Measurements from ENCODE around the gene P2RY1.
A peak's percentile ranks its signal among the peaks of the same experiment; 100 is the strongest.
"Not testable (repeated sequence)": the region's sequence is repeated elsewhere in the genome, so short reads cannot be mapped to it uniquely, and the experiment has no call there.

P2RY1 gene

DNA sequence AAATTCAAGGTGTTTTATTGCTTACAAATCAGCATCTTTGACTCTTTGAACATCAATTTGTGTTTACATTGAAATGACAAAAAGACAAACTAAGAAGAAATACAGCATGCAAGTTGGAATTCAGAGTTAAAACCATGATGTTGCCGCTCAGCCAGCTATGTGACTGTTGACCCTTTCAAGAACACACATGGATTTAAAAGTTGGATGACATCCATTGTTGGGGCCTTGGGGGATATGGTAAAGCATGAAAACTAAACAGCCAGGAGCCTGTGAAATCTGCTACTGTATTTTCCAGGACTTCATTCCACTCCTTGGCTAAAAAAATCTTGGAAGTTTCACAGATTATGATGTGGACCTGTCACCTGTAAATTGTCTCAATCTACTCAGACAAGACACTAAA is 4.6 kb downstream of the P2RY1 start:
- no peak for DNase-seq

DNA sequence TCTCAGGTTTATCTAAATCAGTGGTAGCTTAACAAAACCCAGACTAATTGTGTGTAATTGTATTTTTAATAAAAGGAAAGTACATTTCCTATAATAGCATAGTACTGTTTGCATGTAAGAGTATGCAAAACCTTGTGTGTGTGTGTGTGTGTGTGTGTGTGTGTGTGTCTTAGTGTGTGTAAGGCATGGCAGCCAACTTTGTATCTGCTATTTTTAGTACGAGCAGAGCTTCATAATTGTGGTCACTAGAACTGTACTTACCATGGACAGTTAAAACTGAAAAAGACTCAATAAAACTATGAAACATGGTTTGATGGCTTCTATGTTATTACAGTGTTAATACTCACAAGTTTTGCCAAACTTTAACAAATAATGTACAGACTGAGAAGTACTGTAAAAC is 6.2 kb downstream of the P2RY1 start:
- DNase-seq = no peak

DNA sequence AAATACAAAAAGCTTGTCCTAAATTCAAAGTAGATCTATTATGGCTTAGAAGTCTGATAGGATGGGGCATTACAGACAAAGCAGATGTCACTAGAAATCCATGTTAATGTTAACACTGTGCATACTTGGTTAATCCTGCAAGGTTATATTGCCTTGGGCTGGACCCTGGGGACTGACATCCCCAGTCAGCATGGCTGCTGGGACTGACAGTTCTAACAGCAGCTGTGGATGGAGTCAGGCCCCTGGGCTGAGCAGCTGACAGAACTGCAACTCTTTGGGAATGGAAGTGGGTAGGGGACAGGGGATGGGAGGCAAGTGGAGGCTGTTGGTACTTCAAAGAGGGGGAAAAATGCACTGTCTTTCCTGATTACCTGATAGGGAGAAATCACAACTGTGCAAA is 7.5 kb downstream of the P2RY1 start:
- DNase-seq = no peak

DNA sequence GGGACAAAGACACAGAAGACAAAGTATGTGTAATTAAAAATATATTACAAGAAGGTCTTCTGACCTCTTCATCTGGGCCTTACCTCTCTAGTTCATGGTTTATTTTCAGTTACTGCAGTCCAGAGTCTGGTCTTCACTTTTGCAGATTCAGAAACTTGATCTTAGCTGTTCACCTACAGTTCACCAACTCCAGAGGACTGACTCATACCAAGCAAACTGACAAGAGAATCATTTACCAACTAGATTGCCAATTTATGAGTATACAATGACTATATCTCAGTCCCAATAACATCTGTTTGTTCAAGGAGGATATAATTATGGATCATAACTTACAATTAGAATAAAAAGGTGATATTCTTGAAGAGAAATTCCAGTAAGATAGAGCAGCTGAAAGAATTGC is 9.0 kb downstream of the P2RY1 start:
- DNase-seq = no peak

DNA sequence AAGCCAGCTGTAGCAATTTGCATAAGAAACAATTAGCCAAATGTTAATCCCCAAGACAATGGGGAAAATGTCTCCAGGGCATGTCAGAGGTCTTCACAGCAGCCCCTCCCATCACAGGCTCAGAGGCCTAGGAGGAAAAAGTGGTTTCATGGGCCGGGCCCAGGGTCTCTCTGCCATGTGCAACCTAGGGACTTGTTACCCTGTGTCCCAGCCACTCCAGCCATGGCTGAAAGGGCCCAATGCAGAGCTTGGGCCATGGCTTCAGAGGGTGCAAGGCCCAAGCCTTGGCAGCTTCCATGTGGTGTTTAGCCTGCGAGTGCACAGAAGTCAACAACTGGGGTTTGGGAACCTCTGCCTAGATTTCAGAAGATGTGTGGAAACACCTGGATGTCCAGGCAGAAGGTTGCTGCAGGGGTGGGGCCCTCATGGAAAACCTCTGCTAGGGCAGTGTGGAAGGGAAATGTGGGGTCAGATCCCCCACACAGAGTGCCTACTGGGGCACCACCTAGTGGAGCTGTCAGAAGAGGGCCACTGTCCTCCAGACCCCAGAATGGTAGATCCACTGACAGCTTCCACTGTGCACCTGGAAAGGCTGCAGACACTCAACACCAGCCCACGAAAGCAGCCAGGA is 11.8 kb downstream of the P2RY1 start:
- not testable (repeated sequence) for DNase-seq

DNA sequence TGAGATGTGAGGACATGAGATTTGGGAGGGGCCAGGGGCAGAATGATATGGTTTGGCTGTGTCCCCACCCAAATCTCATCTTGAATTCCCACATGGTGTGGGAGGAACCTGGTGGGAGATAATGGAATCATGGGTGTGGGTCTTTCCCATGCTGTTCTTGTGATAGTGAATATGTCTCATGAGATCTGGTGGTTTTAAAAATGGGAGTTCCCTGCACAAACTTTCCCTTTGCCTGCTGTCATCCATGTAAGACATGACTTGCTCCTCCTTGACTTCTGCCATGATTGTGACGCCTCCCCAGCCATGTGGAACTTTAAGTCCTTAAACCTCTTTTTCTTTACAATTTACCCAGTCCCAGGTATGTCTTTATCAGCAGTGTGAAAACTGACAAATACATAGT is 12.7 kb downstream of the P2RY1 start:
- not testable (repeated sequence) for DNase-seq

DNA sequence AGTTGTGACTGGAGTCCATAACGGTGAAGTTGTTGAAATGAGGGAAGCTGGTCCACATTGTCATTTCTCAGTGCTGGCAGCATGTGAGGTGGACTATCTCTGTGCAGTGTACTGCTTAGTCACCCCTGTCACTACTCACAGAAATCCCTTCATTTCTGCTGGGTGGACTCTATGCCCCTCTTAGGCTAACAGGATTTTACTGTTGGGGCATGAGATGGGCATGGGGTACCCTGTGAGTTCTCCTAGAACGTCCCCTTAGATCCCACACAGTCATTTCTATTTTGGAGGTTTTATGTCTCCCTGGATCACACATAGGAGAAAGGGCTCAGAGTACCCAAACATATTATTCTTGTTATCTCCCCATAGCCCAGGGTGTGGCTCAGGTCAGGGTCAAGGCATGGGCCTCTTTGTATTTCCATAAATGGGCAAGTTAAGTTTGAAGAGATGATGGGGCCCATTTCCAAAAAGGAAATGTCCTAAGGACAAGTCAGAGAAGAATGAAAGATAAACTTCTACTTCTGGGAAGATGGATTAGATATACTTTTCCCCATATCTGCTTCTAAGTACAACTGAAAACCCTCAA is 15.2 kb downstream of the P2RY1 start:
- no peak for DNase-seq

DNA sequence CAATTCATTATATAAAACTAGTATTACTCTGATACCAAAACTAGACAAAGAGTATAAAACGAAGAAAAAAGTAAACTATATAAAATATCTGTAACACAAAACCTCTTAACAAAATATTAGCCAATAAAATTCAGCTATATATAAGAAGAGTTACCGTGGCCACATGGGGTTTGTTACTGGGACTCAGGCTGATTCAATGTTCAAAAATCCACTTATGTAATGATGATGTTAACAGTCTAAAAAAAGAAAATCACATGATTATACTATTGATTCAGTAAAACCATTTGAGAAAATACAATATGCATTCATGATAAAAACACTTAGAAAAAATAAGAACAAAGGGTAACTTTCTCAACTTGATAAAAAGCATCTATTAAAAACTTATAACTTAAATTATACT is 18.3 kb downstream of the P2RY1 start:
- DNase-seq = no peak

DNA sequence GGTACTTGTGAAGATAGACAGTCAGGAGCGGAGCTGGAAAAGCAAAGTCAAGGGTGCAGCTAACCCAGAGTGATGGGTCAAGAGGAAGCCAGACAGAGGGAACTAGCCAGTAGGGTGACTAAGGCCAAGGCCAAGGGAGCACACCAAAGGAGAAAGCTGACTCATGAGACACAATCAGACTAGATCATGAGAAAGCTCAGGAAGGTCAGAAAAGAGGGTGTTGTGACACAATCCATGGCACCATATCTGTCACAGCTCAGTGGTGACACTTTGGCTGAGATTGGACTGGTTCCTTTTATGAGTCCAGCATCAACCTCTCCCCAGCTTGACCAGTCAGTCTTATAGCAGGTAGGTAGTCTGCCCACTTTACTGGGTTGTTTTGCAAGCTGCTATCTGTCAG is 22.2 kb downstream of the P2RY1 start:
- no peak for DNase-seq

DNA sequence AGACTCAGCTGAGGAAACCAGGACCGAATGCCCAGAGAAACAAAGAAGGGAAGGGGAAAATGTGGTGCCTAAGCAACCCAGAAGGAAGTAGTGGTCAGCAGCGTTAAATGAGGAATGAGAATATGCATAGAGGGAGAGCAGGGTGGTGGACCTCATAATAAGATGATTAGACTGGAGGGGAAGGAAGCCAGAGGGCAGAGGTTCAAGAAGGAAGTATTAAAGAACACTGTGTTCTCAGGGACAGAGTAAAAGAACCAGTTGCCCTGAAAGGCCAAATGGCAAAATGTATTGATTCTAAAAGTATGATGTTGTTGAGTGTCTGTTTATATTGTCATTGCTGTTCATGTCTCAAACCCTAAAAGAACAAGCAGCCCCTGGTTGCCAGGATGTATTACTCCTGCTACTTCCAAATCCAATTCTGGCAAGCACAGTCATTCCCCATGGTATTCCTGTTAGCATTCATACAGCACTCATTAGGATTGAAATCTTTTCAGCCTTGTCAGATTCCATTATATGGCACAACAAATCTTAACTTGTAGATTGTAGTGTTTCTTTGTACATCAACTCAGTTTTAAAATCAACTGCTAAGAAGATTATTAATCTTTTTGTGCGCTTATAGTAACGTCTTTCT is 23.4 kb downstream of the P2RY1 start:
- DNase-seq = no peak

DNA sequence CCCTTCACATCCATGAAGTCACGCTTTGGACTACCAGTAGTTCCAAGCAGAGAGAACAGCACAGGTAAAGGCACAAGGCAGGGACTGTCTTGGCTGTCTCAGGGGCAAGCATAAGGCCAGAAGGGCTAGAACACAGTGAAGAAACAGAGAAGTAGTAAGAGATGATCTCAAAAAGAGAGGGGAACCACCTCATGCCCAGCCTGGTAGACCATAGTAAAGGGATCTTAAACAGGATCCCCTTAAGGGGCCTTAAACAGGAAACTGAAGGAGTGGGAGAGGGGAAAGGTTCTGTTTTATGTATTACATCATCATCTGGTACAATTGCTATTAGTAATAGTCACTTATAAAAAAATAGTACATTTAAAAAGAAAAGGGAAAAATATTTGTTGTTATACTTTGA is 25.8 kb downstream of the P2RY1 start:
- no peak for DNase-seq

DNA sequence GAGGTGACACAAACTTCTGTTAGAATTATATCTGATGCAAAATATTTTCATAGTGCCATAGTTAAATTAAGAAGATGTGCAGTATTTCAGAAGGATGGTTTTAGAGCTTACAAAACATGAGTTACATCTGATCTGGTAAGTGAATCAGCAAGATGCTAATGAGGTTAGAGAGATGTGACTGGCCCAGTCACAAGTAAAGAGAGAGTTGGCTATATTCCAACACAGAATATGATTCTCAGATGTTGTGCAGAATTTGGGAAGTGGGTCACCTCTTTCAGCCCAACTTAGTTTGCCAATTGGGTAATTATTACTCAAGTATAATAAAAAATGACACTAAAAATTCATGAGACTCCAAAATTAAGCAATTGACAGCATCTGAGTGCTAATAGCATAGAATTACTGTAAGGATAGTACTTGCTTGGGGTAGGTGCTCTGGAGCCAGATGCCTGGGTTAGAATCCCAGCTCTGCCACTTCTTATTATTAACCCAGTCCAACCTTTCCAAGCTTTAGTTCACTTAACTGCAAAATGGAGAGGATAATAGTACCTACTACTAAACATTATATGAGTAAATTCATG is 30.8 kb downstream of the P2RY1 start:
- DNase-seq = peak; percentile 45

DNA sequence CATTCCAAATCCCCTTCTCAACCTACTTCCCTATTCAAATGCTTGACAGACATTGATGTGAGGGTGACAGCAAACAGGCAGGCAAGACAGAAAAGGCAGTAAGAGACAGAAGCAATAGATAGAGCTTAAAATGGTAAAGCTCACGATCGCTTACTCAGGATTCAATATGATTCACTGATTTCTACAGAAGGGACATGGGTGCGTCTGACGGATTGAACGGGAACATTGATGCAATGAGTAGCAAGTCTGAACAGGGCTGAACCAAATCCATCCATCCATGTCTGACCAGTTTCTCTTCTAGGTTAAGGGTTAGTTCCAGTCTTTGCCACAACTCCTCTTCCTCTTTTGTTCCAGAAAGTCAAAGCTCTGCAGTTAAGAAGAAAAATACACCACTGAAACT is 35.1 kb downstream of the P2RY1 start:
- DNase-seq = no peak

DNA sequence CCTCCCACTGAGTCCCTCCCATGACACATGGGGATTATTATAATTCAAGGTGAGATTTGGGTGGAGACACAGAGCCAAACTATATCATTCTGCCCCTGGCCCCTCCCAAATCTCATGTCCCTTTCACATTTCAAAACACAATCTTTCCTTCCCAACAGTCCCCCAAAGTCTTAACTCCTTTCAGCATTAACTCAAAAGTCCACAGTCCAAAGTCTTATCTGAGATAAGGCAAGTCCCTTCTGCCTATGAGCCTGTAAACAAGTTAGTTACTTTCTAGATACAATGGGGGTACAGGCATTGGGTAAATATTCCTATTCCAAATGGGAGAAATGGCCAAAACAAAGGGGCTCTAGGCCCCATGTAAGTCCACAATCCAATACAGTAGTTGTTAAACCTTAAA is 38.4 kb downstream of the P2RY1 start:
- not testable (repeated sequence) for DNase-seq

DNA sequence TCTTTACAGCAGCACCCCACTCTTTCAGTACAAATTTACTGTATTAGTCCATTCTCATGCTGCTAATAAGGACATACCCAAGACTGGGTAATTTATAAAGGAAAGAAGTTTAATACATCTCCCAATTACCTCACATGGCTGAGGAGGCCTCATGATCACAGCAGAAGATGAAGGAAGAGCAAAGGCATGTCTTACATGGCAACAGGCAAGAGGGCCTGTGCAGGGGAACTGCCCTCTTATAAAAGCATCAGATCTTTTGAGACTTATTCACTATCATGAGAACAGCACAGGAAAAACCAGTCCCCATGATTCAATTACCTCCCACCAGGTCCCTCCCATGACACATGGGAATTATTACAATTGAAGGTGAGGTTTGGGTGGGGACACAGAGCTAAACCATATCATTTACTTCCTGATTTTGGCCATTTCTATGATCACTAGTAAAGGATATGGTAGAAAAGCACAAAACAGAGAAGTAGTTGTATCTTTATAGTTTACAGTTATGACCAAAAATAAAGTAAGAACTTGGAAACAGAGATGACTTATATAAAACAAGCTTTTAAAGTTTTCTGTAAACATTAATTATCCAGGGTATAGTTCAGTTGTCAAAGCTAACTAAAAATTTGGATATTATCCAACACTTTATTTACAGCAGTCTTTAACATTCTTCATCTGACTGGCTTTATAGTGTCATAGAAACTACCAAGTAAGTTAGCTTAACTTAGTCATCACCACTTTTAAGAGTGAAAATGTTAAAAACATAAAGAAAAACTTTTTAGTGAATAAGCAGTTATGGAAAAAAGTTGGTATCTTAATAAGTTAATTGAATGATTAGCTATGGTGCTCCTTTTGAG is 40.2 kb downstream of the P2RY1 start:
- DNase-seq = no peak

DNA sequence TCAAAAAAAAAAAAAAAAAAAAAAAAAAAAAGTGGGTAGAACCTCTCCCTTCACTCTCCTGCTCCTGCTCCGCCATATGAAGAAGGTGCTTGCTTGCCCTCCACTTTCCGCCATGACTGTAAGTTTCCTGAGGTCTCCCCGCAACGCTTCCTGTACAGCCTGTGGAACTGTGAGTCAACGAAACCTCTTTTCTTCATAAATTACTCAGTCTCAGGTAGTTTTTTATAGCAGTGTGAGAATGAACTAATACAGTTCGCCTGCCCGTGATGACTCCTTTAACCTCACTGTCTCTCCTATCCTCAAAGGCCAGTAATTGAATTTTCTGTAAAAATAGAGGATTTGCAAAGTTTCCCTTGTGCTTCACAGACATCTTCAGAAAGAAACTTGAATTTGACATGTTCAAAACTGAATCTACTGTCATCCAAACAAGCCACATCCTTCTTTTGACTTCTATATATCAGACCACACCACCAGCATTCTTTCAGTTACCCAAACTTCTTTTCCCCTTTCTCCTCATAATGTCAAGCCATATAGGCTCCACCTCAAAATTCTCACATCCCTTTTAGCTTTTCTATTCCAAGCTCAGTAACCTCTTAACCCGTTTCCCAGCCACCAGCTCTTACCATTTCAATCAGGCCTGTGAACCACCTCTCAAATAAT is 44.3 kb downstream of the P2RY1 start:
- no peak for DNase-seq

DNA sequence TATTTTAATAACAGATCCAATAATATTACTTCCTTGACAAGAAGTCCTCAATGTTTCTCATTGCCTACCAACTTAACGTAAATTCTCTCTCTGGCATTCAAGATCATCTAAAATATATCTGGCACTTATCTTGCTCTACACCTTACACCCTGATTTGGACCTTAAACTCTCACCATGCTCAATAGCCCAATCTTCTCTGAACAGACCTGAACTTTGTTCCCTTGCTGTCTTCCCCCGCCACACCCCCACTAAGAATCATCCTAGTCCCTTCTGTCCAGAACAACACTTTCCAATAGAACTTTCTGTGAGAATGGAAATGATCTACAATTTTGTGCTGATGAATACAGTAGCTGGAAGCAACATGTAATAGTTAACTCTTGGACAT is 44.9 kb downstream of the P2RY1 start:
- DNase-seq = no peak

DNA sequence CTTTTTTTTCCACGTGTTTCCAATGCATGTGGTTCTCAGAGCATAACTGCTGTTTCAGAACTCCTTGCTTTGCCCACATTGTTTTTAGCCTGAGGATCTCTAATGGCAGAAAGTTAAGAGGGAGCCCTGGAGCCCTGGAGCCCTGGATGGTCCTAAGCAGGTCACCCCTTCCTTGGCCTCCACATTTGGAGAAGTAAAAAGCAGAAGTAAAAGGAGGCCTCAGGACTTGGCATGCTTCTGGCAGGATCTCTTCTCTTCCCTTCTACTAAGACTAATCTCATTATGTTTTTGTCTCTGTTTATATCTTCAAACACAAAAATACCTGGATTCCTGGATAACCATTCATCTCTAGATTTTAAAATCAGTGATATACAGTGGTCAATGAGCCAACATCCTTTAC is 50.1 kb downstream of the P2RY1 start:
- DNase-seq = peak; percentile 70

Data from hematopoietic multipotent progenitor cell treated with erythropoietin and hydrocortisone succinate and interleukin-3 and kit ligand, for 4 days (in vitro differentiated cells).